ENCODE data around the gene RARRES2. TPM values are rescaled to one million over a fixed set of nuclear protein-coding genes. Genes with fewer than 3 reads are reported as not detected.

Gene RARRES2
- total RNA-seq, 1 experiment from 2014 or later = not detected

DNA sequence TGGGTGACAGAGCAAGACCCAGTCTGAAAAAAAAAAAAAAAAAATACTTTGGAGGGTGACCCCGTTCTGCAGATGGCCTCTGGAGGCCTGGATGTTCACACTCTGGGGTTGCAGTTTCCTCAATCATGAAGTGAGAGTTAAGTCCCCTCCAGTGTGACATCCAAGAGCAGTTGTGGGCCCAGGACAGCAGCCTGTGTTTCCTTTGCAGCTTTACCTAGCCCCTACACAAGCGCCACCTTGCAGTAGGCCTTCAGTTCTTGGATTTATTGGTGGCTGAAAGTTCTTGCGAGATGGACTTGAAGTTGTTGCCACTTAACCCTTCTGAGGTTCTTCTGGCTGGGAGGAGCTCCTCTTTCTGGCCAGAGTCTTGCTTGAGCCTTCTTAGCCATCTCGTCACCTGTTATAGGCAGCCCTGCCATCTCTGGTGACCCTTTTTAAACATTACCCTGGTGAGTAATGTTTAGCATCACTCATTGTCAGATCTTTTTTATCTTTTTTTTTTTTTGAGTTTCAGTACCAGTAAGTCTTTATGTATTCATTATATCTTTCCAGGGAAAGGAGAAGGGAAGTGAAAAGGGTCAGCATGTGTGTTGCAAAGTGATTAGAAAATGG lies 14.7 kb downstream of the RARRES2 start:
- Histone ChIP-seq H4K20me1 (ENCODE audit: insufficient read depth) (no peaks in the 10 kb centered on the region), H3K27me3 (ENCODE audit: insufficient read depth, low read depth) (no peaks in the 10 kb centered on the region), H3K27ac (no peak overlapping the region), H3K9me2 (ENCODE audit: insufficient read depth) (no peaks in the 10 kb centered on the region), H3K36me3 (ENCODE audit: low read depth) (peaks cover 40% of the 10 kb centered on the region), H3K79me2 (ENCODE audit: low read depth) (peaks cover 64% of the 10 kb centered on the region), H3K4me3 (no peak overlapping the region), H3K9me3 (ENCODE audit: insufficient read depth, low read depth) (no peaks in the 10 kb centered on the region), H3K4me1 (replicated peaks; ENCODE audit: insufficient read depth) (peaks cover 29% of the 10 kb centered on the region), H2AFZ (no peak overlapping the region), H3F3A (ENCODE audit: insufficient read depth, low read depth) (peaks cover 18% of the 10 kb centered on the region), H3K4me2 (no peak overlapping the region)
- POLR2A ChIA-PET (ENCODE audit: unreplicated experiment) = no interaction called here
- no peak for DNase-seq
- TF ChIP-seq, protein P1, sequence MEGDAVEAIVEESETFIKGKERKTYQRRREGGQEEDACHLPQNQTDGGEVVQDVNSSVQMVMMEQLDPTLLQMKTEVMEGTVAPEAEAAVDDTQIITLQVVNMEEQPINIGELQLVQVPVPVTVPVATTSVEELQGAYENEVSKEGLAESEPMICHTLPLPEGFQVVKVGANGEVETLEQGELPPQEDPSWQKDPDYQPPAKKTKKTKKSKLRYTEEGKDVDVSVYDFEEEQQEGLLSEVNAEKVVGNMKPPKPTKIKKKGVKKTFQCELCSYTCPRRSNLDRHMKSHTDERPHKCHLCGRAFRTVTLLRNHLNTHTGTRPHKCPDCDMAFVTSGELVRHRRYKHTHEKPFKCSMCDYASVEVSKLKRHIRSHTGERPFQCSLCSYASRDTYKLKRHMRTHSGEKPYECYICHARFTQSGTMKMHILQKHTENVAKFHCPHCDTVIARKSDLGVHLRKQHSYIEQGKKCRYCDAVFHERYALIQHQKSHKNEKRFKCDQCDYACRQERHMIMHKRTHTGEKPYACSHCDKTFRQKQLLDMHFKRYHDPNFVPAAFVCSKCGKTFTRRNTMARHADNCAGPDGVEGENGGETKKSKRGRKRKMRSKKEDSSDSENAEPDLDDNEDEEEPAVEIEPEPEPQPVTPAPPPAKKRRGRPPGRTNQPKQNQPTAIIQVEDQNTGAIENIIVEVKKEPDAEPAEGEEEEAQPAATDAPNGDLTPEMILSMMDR (conservative IDR thresholded peaks at IDR 0.05) = no peak
- TF ChIP-seq EZH2 (IDR thresholded peaks at IDR 0.05; ENCODE audit: low read depth) = no peak
- BruUV-seq (replicated peaks) = no TSS peak
- intact Hi-C loops (cut with micrococcal nuclease; ENCODE audit: unreplicated experiment) = no loop called here
- CTCF ChIA-PET = no interaction called here

GRCh38 chr7:150325901-150326300 lies 15.5 kb downstream of the RARRES2 start:
- CTCF ChIA-PET = interaction anchor here (0.6 kb wide), 1 partner anchor 699 kb away, joined by 18 read pairs; the partner anchor contains the start of gene ATG9B
- H3K4me3 ChIP-seq = no peak overlapping the region
- no peak overlapping the region for H3K27ac ChIP-seq
- POLR2A ChIA-PET (ENCODE audit: unreplicated experiment) = no interaction called here
- peak overlapping the region; percentile 92 for H3K4me2 ChIP-seq
- intact Hi-C loops (cut with micrococcal nuclease; ENCODE audit: unreplicated experiment) = no loop called here
- no peaks in the 10 kb centered on the region for H4K20me1 ChIP-seq (ENCODE audit: insufficient read depth)
- H3K27me3 ChIP-seq (ENCODE audit: insufficient read depth, low read depth) = no peaks in the 10 kb centered on the region
- peaks cover 37% of the 10 kb centered on the region for H3K4me1 ChIP-seq (replicated peaks; ENCODE audit: insufficient read depth)
- peaks cover 72% of the 10 kb centered on the region for H3K79me2 ChIP-seq (ENCODE audit: low read depth)
- H2AFZ ChIP-seq = no peak overlapping the region
- H3K9me2 ChIP-seq (ENCODE audit: insufficient read depth) = no peaks in the 10 kb centered on the region
- TF ChIP-seq EZH2 (IDR thresholded peaks at IDR 0.05; ENCODE audit: low read depth) = no peak
- TF ChIP-seq, protein P1 (conservative IDR thresholded peaks at IDR 0.05) = no peak
- DNase-seq = no peak
- no TSS peak for BruUV-seq (replicated peaks)
- peaks cover 40% of the 10 kb centered on the region for H3K36me3 ChIP-seq (ENCODE audit: low read depth)
- H3F3A ChIP-seq (ENCODE audit: insufficient read depth, low read depth) = peaks cover 27% of the 10 kb centered on the region
- no peaks in the 10 kb centered on the region for H3K9me3 ChIP-seq (ENCODE audit: insufficient read depth, low read depth)

DNA sequence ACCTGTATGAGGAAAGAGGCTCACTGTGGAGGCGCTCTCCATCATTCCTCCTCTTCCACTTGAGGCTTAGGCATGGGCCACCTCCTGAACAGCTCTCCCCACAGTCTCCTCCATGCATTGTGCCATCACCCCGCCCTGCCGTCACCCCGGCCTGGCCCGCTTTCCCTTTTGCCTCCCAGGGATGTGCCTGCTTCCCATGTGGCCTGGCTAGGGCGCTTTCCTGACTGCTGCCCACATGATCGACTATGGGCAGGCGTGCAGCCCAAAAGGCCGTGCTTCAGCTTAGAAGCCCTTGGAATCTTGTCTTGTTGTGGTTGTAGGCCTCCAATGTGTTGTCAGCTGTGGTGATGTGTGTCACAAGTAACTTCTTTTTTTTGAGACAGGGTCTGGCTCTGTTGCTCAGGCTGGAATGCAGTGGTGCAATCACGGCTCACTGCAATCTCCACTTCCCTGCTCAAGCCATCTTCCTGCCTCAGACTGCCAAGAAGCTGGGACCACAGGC lies 16.3 kb downstream of the RARRES2 start:
- H3K4me3 ChIP-seq = peak overlapping the region; percentile 98; the same call in 1 of the 2 replicates
- H3K27me3 ChIP-seq (ENCODE audit: insufficient read depth, low read depth) = no peaks in the 10 kb centered on the region
- CTCF ChIA-PET = no interaction called here
- BruUV-seq (replicated peaks) = no TSS peak
- intact Hi-C loops (cut with micrococcal nuclease; ENCODE audit: unreplicated experiment) = no loop called here
- peaks cover 45% of the 10 kb centered on the region for H3K4me1 ChIP-seq (replicated peaks; ENCODE audit: insufficient read depth)
- no peaks in the 10 kb centered on the region for H4K20me1 ChIP-seq (ENCODE audit: insufficient read depth)
- no peak for DNase-seq
- POLR2A ChIA-PET (ENCODE audit: unreplicated experiment) = no interaction called here
- H3F3A ChIP-seq (ENCODE audit: insufficient read depth, low read depth) = peaks cover 34% of the 10 kb centered on the region
- TF ChIP-seq EZH2 (IDR thresholded peaks at IDR 0.05; ENCODE audit: low read depth) = no peak
- TF ChIP-seq, protein P1 (conservative IDR thresholded peaks at IDR 0.05) = no peak
- H3K27ac ChIP-seq = peak overlapping the region; percentile 83; the same call in 1 of the 2 replicates
- H3K79me2 ChIP-seq (ENCODE audit: low read depth) = peaks cover 78% of the 10 kb centered on the region
- no peak overlapping the region for H2AFZ ChIP-seq
- H3K9me3 ChIP-seq (ENCODE audit: insufficient read depth, low read depth) = no peaks in the 10 kb centered on the region
- H3K36me3 ChIP-seq (ENCODE audit: low read depth) = peaks cover 41% of the 10 kb centered on the region
- no peaks in the 10 kb centered on the region for H3K9me2 ChIP-seq (ENCODE audit: insufficient read depth)
- H3K4me2 ChIP-seq = peak overlapping the region; percentile 92

Measured in PC-9 (cell line).